Body of pancreas (tissue), 4 donors: ENCODE measurements around the gene SCAANT1. TPM values are rescaled to one million over a fixed set of nuclear protein-coding genes. Genes with fewer than 3 reads are reported as not detected.

Experiments used
- ATAC-seq: fragments of 150-250 bp; one replicate; pipeline ENCODE4 v1.9.1; 2016
- DNase-seq, 4 donors: peaks; one replicate each; pipeline ENCODE4 v3.0.0-alpha.2; 2019
- H3K27ac ChIP-seq, 4 donors: fragments of 200-600 bp; sonication (generic); 1 replicate in 3 of 4; 2 replicates in 1 of 4; pipeline versions ENCODE4 v1.5.1 to v1.6.1; 2016 to 2019; ENCODE audit warnings: mild to moderate bottlenecking in 1 of 4, mixed read lengths in 1 of 4, moderate library complexity in 1 of 4
- H3K27me3 ChIP-seq, 2 donors: fragments of 200-600 bp; sonication (generic); one replicate each; pipeline ENCODE4 v1.6.0; 2016; ENCODE audit warnings: mild to moderate bottlenecking in 1 of 2
- H3K36me3 ChIP-seq, 2 donors: fragments of 200-600 bp; sonication (generic); replicated peaks in 1 of 2; 2 replicates each; pipeline ENCODE4 v1.5.1; 2016; ENCODE audit warnings: low read depth in 2 of 2; ENCODE audit not compliant: insufficient read depth in 1 of 2
- H3K4me1 ChIP-seq: fragments of 200-600 bp; sonication (generic); one replicate; pipeline ENCODE4 v1.6.0; 2016
- H3K4me3 ChIP-seq, 2 donors: fragments of 200-600 bp; sonication (generic); 1 replicate in 1 of 2; 2 replicates in 1 of 2; pipeline ENCODE4 v1.5.1; 2016 to 2019
- H3K9me3 ChIP-seq, 3 donors: fragments of 200-600 bp; sonication (generic); 1 replicate in 2 of 3; 2 replicates in 1 of 3; pipeline ENCODE4 v1.5.1; 2016
- CTCF ChIP-seq, 7 experiments: fragments of 450-650 bp in 4 of 7; fragments of 200-600 bp in 3 of 7; sonication (generic) in 3 of 7; IDR thresholded peaks; one replicate each; pipeline ENCODE4 v1.5.1; 2016 to 2019; ENCODE audit warnings: antibody characterized with exemption in 7 of 7
- POLR2A ChIP-seq, 3 donors: fragments of 450-650 bp; IDR thresholded peaks; one replicate each; pipeline ENCODE4 v1.6.1; 2016; ENCODE audit warnings: antibody characterized with exemption in 3 of 3, mild to moderate bottlenecking in 2 of 3
- WGBS, 2 donors: methylation state at CpG; one replicate each; pipeline ENCODE4 v1.1.5; 2017; 5-methylcytosine and 5-hydroxymethylcytosine counted together
- intact Hi-C: fragments of 100-400 bp; cut with DNase I; formaldehyde crosslinking; loops from one replicate; pipeline ENCODE4 v1.15.1; 2023
- total RNA-seq, 2 donors: library from RNA; depleted of rRNA; stranded (reverse); fragments of >200 nt; gene quantifications; one replicate each; pipeline ENCODE4 v1.1.0, GENCODE V29; 2016

SCAANT1 gene
- total RNA-seq = not detected

- DNase-seq (peak; percentile 91 to 94 (median 92)), ATAC-seq (peak; percentile 83)
- Histone ChIP-seq H3K4me1 (peaks cover 50% of the 10 kb centered on the region), H3K9me3 (no peaks in the 10 kb centered on the region), H3K27ac (peak within 1 kb of the TSS; percentile 96 to 99 (median 98)), H3K27me3 (no peaks in the 10 kb centered on the region), H3K4me3 (peak within 1 kb of the TSS; percentile 42 to 47), H3K36me3 (peaks cover 0 to 3% of the 10 kb centered on the region in 2 donors)
- WGBS, 2 donors = 0% methylated on average over 17 to 112 of the region's 115 CpGs
- TF ChIP-seq POLR2A (IDR thresholded peaks at IDR 0.05) = peak; percentile 80 to 85 (median 84)
- peak in 4 of 7 experiments; percentile 21 to 42 (median 37) for TF ChIP-seq CTCF (IDR thresholded peaks at IDR 0.05)
- intact Hi-C loops = loop anchor here (10.0 kb wide), 1 partner anchor 83 kb away; no protein-coding TSS in a partner anchor
Observed at GRCh38 chr3:63911873-63912767, at the start of gene SCAANT1. Gene SCAANT1 (minus strand): TSS chr3:63912383.

GRCh38 chr3:63961891-63962290 lies 49.7 kb upstream of the SCAANT1 start:
- intact Hi-C loops = no loop called here
- TF ChIP-seq POLR2A (IDR thresholded peaks at IDR 0.05) = no peak
- peak; percentile 50 to 88 (median 73) for TF ChIP-seq CTCF (IDR thresholded peaks at IDR 0.05)
- Histone ChIP-seq H3K9me3 (no peaks in the 10 kb centered on the region), H3K4me1 (peaks cover 78% of the 10 kb centered on the region), H3K27me3 (no peaks in the 10 kb centered on the region), H3K36me3 (no peaks in the 10 kb centered on the region), H3K4me3 (no peak overlapping the region), H3K27ac (peak overlapping the region in 1 of 4 donors; percentile 76)
- peak; percentile 83 for ATAC-seq
- DNase-seq = peak in 1 of 4 donors; percentile 46
- WGBS, 2 donors = 2 to 5% methylated on average over 2 of the region's 2 CpGs

- 22 to 24% methylated on average over 6 of the region's 6 CpGs for WGBS, 2 donors
Observed at GRCh38 chr3:63960048-63960711, 48.0 kb upstream of the SCAANT1 start.

GRCh38 chr3:63959146-63959545 lies 47.0 kb upstream of the SCAANT1 start:
- intact Hi-C loops = no loop called here
- Histone ChIP-seq H3K27ac (peak overlapping the region in 2 of 4 donors; percentile 16 to 76), H3K4me1 (peaks cover 78% of the 10 kb centered on the region), H3K4me3 (no peak overlapping the region), H3K9me3 (no peaks in the 10 kb centered on the region), H3K36me3 (no peaks in the 10 kb centered on the region), H3K27me3 (no peaks in the 10 kb centered on the region)
- ATAC-seq (no peak), DNase-seq (no peak)
- TF ChIP-seq CTCF (IDR thresholded peaks at IDR 0.05) (no peak), POLR2A (IDR thresholded peaks at IDR 0.05) (no peak)
- WGBS, 2 donors = 41 to 49% methylated on average over 3 of the region's 3 CpGs

More at GRCh38 chr3:63960048-63960711, 48.0 kb upstream of the SCAANT1 start:
- ATAC-seq = peak; percentile 61
- TF ChIP-seq CTCF (IDR thresholded peaks at IDR 0.05) = peak in 2 of 7 experiments; percentile 7 to 12
- peak in 2 of 3 donors; percentile 16 to 17 for TF ChIP-seq POLR2A (IDR thresholded peaks at IDR 0.05)
- Histone ChIP-seq H3K4me3 (no peak overlapping the region), H3K36me3 (no peaks in the 10 kb centered on the region), H3K4me1 (peaks cover 78% of the 10 kb centered on the region), H3K27ac (peak overlapping the region; percentile 59 to 76 (median 65)), H3K9me3 (no peaks in the 10 kb centered on the region), H3K27me3 (no peaks in the 10 kb centered on the region)
- peak; percentile 48 to 65 (median 55) for DNase-seq
- intact Hi-C loops = no loop called here
